GM10266 (cell line): Measurements from ENCODE around the gene LRRTM4.

ENCODE experiments used
- DNase-seq: peaks from one replicate; pipeline ENCODE4 v3.0.0; 2012; ENCODE audit errors: extremely low spot score
- TF ChIP-seq, protein P1 (sequence below): IDR thresholded peaks from 2 replicates; pipeline ENCODE4 v1.5.1; 2012; ENCODE audit warnings: mild to moderate bottlenecking, low read depth; ENCODE audit not compliant: control insufficient read depth, insufficient read depth; ENCODE audit errors: missing control alignments

Gene LRRTM4

DNA sequence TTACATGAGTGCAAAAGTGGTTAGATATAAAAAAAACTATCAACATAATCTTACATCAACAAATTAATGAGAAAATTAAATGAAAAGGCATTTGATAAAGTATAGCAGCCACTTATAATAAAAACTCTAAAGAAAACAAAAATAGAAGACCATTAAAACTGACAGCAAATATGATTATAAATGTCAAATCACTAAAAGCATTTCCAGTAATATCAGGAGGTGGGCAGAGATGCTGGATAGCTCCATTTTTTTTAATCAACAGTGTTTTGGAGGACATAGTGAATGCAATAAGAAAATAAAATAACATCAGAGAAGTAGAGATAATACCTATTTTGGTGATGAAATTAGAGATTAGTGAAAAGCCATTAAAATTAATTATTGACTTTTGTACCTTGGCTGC, 173.4 kb downstream of the LRRTM4 start:
- TF ChIP-seq, protein P1, sequence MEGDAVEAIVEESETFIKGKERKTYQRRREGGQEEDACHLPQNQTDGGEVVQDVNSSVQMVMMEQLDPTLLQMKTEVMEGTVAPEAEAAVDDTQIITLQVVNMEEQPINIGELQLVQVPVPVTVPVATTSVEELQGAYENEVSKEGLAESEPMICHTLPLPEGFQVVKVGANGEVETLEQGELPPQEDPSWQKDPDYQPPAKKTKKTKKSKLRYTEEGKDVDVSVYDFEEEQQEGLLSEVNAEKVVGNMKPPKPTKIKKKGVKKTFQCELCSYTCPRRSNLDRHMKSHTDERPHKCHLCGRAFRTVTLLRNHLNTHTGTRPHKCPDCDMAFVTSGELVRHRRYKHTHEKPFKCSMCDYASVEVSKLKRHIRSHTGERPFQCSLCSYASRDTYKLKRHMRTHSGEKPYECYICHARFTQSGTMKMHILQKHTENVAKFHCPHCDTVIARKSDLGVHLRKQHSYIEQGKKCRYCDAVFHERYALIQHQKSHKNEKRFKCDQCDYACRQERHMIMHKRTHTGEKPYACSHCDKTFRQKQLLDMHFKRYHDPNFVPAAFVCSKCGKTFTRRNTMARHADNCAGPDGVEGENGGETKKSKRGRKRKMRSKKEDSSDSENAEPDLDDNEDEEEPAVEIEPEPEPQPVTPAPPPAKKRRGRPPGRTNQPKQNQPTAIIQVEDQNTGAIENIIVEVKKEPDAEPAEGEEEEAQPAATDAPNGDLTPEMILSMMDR = no peak
- DNase-seq = no peak

DNA sequence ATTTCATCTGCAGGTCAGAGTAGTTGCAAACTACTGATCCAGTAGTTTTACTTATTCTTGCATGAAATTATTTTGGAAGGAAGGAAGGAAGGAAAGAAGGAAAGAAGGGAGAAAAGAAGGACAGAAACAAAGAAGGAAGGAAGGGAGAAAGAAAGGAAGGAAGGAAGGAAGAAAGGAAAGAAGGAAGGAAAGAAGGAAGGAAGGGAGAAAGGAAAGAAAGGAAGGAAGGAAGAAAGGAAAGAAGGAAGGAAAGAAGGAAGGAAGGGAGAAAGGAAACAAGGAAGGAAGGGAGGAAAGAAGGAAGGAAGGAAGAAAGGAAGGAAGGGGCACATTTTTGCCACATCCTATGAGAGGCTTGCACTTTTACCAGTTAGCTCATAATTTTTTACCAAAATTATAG, 186.2 kb downstream of the LRRTM4 start:
- DNase-seq = no peak

DNA sequence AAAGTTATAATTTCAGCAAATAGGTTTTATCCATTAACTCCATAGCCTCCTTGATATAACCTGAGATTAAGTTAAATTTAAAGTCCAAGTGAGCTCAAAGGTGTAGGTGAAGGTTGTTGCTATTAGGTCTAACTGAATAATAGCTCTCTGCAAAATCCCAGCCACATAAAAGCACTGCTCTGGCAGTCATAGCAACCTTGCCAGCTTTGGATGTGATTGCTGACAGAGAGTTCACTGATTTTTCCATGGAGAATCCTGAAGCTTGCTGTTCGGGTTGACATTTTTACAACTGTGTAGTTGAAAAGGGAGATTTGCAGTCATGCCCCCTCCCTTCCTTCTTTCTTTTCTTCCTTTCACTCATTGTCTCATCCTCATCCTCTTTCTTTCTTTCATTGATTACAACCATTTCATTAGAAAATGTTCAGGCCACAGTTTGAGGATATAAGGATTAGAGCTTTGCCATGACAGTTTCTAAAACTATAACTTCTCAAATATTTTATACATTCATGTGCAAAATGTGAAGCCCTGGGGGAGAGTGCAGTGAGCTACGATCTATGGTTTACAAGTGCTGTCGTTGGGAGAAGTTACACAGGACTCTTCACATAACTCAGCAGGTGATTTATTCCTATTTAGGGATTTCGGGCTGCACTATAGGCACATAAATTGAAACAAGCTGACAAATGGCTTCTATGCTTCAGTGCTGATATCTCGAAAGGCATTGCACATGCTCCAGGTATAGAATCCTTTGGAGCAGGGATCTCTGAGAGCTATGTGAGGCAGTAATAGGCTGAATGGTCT, 193.8 kb downstream of the LRRTM4 start:
- TF ChIP-seq, protein P1 = no peak
- no peak for DNase-seq

More for the DNA sequence above, 186.2 kb downstream of the LRRTM4 start:
- TF ChIP-seq, protein P1 = no peak

DNA sequence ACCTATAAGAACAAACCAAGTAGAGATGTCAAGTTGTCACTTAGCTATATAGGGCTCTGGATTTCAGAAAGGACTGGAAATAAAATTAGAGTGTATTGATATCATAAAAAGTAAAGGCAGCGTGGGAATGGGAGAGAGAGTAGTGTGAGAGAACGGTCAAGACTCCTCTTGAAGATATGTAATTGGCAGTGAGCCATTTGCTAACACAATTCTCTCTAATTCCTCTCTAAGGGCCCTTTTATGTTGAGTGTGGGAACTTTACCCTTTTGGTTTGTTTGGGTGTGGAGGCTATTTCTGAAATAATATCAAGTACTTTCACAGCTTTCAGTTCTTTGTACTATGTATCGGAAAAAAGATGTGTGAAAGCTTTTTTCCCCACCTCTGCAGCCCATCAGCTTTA, 196.8 kb downstream of the LRRTM4 start:
- TF ChIP-seq, protein P1 = no peak
- no peak for DNase-seq

DNA sequence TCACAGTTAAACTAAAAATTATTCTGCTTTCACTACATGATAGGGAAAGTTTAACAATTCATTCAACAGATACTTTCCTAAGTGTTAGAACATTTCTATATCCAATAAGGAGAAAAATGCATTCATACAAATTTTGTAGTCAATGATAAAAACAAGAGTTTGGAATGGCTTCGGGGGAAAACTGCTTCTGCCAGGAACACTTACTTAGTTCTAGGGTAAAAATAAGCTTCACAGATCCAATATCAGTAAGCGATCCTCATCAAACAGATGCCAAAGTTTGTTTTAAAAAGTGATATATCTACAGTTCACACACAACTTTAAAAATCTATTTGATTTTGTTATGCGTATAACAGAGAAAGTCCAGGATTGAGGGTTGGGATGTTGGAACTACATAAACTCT, 199.7 kb downstream of the LRRTM4 start:
- no peak for DNase-seq
- TF ChIP-seq, protein P1 = no peak

DNA sequence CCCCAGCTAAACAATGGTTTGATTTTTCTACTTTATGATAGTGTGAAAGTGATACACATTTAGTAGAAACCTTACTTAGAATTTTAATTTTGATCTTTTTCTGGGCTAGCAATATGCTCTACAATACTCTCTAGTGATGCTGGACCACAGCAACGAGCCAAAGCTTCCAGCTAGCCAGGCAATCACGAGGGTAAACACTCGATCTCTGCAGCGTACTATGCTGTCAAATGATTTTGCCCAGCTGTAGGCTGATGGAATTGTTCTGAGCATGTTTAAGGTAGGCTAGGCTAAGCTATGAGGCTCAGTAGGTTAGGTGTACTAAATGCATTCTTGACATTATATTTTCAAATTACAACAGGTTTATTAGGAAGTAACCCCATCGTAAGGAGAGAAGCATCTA, 207.5 kb downstream of the LRRTM4 start:
- no peak for DNase-seq
- TF ChIP-seq, protein P1 = no peak

DNA sequence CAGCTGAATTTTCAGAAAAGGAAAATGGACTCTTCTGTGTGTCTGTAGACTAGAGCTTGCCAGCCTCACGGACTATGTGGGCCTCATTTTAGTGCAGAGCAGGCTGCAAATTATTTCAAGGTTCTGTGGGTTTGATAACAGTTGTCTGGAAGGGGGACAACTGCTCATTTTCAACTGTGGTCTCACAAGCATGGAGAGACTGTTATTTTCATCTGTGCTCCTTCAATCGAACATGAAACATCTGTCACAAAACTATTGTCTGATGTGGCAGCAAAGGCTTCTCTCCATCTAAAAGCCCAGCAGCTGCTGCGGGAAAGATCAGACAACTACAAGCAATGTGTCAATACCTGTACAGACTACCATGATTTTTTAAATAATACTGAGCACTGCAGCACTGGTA, 211.8 kb downstream of the LRRTM4 start:
- no peak for DNase-seq

More for the DNA sequence above, 211.8 kb downstream of the LRRTM4 start:
- TF ChIP-seq, protein P1 = no peak
